Glomerular endothelial cell (primary cell): ENCODE data around the gene ASPRV1. TPM values are rescaled to one million over a fixed set of nuclear protein-coding genes. Genes with fewer than 3 reads are reported as not detected.
"Not testable (repeated sequence)": the region's sequence is repeated elsewhere in the genome, so short reads cannot be mapped to it uniquely, and the experiment has no call there.

Experiments
- DNase-seq: peaks from one replicate; pipeline ENCODE4 v3.0.0-alpha.2; 2011; ENCODE audit warnings: low read depth, low spot score; ENCODE audit errors: extremely low read depth
- total RNA-seq: library from RNA; depleted of rRNA; stranded (reverse); fragments of >200 nt; gene quantifications from 2 replicates; pipeline ENCODE4 v1.2.3, GENCODE V29; 2015

ASPRV1 gene
- total RNA-seq, result 0.64 and 0.82 TPM in 2 replicates

DNA sequence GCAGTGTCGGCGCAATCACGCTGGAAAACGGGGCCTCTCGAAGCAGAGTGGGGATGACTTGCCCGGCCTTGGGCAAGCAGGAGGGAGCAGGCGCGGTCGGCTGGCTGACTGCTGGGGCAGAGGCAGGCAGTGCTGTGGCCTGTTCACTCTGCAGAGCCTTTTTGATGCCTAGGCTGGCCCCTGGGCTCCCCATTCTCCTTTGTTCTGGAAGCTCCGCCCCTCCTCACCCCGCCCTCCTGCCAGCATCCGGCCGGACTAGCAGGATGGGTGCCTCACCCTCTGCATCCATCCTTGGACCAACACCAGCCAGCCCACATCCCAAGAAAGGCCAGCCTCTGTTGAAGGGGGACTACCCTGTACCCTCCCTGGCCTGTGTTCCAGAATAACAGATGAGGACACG is at the start of gene ASPRV1:
TSS of gene ASPRV1 (minus strand) at position 136 of the 400 bp plus-strand sequence. CDS start 195 bp downstream, outside the sequence.
- DNase-seq, result no peak

GRCh38 chr2:70010576-70011111 is 49.2 kb upstream of the ASPRV1 start:
- DNase-seq, result no peak

DNA sequence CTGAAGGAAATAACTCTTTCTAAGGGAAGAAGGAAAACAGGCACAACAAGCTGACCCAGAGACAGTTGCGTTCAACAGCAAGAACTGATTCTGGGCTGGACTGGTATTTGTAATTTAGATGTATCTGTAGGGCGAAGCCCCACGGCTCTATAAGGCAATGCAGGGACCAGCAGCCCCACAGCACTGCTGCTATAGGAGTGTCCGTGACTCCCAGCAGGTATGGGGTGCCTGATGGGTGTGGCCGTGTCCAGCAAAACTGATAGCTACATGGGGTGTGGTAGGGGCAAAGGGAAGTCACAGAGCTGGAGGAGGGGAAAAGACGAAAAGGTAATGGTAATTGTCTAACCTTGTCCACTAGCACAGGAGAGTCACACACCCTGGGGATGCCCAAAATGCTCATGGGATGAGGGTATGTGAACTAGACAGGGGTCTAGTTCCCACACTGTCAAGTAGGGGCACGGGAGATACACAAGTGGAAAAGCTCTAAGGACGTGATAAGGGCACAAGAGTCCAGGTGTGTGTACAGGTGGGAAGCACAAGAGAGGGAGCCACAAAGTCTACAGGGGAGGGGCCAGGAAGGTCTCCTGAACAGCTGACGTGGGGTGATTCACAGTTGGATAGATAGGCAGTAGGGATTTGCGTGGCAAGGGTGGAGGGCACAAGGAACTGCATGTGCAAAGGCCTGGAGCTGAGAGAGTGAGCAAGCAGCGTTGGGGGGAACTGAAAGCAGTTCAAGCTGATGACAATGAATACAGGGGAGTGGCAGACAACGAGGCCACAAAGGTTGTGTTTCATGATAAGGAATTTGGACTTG is 48.5 kb upstream of the ASPRV1 start:
- no peak for DNase-seq

DNA sequence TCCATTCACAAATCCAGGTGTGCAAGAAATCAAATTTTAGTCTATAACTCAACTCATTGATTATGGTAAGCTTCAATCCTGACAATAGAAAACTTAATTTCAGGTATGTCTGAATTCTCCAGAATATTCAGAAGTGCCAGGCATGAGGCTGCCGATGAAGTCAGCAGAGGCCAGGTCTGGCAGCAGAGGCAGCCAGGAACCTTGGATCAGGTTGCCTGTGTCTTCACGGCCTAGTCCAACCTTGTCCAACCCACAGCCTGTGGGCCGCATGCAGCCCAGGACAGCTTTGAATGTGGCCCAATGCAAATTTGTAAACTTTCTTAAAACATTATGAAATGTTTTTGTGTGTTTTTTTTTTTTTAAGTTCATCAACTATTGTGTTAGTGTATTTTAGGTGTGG is 46.9 kb upstream of the ASPRV1 start:
- DNase-seq, result no peak

- DNase-seq, result no peak
Measured at GRCh38 chr2:70007151-70007550, 45.7 kb upstream of the ASPRV1 start.

DNA sequence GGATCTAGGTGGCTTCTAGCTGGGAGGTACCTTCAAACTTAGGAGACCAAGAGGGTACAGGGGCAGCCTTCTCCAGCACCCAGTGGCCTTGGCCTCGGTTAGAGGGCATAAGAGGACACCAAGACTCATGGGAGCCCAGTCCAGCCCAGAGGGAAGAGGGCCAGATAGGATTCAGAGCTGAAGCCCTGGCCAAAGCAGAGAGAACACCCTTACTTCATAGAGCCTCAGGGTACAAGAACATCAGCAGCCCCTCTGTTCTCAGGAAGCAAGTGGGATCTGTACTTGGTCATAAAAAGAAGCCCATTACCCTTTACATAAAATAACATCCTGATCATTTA is 45.0 kb upstream of the ASPRV1 start:
- no peak for DNase-seq

- DNase-seq, result no peak
Measured at GRCh38 chr2:70005752-70006446, 44.5 kb upstream of the ASPRV1 start.

DNA sequence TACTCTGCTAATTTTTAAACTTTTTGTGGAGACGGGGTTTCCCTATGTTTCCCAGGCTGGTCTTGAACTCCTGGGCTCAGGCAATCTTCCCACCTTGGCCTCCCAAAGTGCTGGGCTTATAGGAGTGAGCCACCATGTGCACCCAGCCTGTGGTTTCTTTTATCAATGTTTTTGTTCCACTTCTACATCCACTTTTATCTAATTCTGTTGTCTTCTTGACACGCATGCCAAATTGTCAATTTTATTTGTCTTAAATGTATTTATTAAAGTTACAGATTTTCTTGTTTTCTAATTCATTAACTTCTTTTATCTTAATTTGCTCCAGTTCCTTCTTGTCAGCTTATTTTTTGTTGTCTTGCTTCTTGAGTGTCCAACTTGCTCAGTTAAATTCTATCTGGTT is 43.8 kb upstream of the ASPRV1 start:
- DNase-seq, result no peak

GRCh38 chr2:70003093-70003830 is 41.8 kb upstream of the ASPRV1 start:
- no peak for DNase-seq

GRCh38 chr2:70002241-70002899 is 40.9 kb upstream of the ASPRV1 start:
- DNase-seq, result no peak

DNA sequence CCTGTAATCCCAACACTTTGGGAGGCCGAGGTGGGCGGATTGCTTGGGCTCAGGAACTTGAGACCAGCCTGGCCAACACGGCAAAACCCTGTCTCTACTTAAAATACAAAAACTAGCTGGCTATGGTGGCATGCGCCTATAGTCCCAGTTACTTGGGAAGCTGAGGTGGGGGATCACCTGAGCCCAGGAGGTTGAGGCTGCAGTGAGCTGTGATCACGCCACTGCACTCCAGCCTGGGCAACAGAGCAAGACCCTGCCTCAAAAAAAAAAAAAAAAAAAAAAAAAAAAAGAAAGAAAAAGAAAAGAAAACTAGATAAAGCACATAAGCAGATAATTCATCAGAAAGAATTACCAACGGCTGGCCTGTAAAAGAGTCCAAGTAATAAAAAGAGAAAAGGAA is 39.1 kb upstream of the ASPRV1 start:
- not testable (repeated sequence) for DNase-seq

DNA sequence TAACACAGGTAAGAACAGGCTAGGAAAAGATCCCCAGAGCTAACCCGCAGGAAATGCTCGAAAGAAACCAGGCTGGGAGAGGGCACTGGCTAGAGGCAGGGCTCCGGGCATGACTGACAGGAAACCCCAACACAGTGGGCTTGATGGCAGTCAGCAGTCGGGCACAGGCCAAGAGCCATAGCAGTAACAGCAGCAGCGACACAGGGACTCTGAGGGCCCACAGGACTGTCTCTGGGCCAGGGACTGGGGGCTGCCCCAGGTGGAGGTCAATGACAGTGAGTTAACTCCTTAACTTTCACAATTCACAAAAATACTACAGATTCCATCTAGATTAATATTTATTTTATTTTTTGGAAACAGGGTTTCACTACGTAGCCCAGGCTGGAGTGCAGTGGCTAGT is 37.3 kb upstream of the ASPRV1 start:
- DNase-seq, result no peak

DNA sequence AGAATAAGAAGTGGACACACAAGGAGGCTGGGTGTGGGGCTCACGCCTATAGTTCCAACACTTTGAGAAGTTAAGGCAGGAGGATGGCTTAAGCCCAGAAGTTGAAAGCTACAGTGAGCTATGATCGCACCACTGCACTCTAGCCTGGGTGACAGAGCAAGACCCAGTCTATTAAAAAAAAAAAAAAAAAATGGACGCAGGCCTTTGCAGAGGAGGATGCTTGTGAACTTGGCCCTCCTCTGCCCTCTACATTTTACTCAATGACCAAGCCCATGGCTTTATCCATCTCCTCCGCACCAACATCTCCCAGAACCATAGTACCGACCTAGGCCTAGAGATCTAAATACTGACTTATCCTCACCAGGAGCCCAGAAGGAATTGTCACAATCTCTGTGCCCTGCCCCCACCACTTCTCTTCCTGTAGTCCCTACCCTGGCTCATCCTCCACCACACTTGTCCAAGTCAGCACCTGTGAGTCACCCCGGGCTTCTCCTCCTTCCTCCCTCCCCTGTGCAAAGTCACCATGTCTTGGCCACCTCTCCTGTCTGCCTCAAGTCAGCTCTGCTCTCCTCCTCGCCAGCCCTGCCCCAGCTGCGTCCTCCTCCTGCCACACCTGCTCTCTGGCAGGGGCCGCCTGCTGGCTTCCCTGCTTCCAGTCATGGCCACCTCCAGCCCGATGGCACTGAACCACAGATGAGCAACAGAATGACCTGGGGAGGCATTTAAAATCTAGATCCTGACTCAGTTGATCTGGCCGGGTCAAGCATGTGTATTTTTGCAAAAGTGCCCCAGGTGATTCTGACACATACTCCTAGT is 35.8 kb upstream of the ASPRV1 start:
- DNase-seq, result no peak

DNA sequence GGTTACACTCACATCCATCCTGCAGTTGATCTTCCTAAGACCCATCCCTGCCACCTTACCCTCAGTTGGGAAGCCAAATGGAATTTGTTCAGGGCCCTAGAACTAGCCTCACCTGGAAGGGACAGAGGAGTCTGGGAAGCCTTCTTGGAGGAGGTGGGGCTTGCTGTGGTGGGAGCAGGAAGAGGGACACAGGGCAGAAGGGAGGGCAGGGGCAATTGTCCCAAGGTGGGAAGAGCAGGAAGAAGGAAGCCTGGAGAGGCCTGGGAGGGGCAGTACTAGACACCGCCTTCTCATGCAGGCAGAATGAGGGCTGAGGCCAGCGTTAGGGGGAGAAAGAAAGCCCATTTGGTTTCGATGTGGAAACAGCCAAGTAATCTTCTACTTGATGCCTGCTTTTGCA is 34.1 kb upstream of the ASPRV1 start:
- DNase-seq, result no peak

- DNase-seq, result no peak
Measured at GRCh38 chr2:69994166-69994565, 32.7 kb upstream of the ASPRV1 start.

DNA sequence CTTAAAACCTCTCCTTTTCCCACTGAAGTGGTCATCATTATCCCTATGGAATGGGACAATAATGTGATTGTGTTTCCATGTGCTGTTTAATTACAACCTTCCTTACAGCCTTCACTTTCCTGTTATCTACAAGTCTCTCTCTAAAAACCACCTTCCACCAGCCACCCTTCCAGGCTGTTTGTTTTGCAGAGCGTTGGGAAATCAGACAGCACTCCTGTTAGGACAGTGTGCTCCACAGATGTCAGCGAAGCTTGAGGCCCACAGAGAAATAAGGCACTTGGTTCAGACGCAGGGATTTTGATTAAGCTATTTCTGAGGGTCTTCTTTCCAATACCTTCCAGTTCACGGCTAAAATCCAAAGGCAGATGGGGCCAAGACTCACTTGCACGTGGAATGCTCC is 32.3 kb upstream of the ASPRV1 start:
- DNase-seq, result no peak

DNA sequence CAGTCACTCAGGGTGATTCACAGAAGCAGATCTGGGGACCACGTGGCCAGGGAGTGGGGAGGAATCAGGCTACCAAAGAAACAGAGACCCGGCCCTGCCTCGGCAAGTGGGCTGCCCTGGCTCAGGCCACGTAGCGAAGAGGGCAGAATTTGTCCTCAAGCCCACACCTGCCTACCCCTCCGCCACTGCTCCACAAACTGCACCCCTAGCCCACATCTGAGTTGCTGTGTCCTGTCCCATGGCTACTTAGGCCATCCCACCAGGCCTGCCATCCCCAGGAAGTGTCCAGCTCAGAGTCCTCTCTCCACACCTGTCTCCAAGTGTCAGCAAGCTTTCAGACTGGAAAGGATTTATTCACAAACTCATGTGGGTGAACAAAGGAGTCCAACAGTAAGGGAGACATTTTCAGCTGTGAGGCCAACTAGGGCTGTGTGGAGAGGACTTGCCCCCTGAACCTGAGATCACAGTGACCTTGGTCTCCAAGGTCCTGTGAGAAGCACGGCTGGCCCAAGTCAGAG is 31.7 kb upstream of the ASPRV1 start:
- DNase-seq, result no peak

GRCh38 chr2:69992310-69993047 is 31.0 kb upstream of the ASPRV1 start:
- DNase-seq, result no peak

DNA sequence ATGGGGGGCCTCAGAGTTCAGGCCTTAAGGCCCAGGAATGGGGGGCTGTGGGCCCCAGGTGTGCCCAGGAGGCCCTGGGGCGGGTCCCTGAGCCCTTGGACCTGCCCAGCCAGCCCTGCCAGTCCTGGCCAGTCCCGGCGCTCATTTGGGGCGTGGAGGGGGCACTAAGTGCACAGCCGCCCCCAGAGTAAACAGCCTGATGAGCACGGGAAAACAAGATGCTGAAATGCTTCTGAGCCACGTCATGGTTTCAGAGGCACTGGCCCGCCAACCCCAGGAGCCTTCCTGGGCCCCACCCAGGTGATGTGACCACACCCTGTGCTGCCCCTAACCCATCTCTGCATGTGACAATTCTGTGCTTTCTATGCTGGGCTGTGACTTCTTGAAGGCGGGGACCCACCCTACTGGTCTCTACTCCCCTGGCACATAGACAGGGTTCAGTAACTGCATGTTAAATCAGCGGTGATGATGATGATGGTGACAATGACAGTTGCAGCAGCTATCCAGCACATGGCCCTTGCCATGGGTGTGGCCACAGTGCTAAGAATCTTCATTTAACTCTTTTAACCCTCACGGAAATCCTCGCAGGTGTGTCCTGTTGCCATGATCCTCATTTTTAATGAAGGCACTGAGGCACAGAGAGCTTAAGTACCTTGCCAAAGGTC is 28.1 kb upstream of the ASPRV1 start:
- DNase-seq, result no peak
